ENCODE results near the gene RGS3.

DNA sequence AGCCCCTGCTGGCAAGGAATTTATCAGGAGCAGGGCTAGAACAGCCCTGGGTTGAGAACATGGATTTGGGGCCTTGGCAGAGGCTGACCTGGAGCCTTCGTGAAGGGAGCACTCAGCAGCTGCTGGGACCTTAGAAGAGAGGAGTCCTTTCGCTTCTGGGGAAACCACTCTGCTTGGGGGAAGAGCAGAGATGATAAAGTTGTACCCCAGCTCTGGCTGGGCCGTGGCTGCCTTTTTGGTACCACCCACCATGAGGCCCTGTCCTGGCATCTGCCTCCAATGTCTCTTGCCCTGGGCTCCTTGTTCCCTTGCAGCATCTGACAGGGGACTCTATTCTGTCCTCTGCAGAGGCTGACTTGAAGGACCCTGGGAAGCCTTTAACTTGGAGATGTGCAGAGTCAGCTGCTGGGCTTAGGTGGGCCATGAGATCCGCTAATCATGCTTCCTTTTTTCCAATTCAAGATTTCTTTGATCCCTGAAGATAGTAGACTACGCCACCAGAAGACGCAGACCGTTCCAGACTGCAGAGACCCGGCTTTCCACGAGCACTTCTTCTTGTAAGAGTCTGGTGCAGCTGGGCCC is 20.2 kb downstream of the RGS3 start:
- no peak for TF ChIP-seq POLR2A (IDR thresholded peaks at IDR 0.05; ENCODE audit: low read length)
- TF ChIP-seq, protein P1, sequence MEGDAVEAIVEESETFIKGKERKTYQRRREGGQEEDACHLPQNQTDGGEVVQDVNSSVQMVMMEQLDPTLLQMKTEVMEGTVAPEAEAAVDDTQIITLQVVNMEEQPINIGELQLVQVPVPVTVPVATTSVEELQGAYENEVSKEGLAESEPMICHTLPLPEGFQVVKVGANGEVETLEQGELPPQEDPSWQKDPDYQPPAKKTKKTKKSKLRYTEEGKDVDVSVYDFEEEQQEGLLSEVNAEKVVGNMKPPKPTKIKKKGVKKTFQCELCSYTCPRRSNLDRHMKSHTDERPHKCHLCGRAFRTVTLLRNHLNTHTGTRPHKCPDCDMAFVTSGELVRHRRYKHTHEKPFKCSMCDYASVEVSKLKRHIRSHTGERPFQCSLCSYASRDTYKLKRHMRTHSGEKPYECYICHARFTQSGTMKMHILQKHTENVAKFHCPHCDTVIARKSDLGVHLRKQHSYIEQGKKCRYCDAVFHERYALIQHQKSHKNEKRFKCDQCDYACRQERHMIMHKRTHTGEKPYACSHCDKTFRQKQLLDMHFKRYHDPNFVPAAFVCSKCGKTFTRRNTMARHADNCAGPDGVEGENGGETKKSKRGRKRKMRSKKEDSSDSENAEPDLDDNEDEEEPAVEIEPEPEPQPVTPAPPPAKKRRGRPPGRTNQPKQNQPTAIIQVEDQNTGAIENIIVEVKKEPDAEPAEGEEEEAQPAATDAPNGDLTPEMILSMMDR (IDR thresholded peaks at IDR 0.05) = no peak
- TF ChIP-seq JUN (IDR thresholded peaks at IDR 0.05) = no peak
- TF ChIP-seq, protein P2, sequence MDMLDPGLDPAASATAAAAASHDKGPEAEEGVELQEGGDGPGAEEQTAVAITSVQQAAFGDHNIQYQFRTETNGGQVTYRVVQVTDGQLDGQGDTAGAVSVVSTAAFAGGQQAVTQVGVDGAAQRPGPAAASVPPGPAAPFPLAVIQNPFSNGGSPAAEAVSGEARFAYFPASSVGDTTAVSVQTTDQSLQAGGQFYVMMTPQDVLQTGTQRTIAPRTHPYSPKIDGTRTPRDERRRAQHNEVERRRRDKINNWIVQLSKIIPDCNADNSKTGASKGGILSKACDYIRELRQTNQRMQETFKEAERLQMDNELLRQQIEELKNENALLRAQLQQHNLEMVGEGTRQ (IDR thresholded peaks at IDR 0.05) = no peak
- no peak for TF ChIP-seq TP53 (CRISPR knock-in tag; IDR thresholded peaks at IDR 0.05)
- TF ChIP-seq, protein P3, sequence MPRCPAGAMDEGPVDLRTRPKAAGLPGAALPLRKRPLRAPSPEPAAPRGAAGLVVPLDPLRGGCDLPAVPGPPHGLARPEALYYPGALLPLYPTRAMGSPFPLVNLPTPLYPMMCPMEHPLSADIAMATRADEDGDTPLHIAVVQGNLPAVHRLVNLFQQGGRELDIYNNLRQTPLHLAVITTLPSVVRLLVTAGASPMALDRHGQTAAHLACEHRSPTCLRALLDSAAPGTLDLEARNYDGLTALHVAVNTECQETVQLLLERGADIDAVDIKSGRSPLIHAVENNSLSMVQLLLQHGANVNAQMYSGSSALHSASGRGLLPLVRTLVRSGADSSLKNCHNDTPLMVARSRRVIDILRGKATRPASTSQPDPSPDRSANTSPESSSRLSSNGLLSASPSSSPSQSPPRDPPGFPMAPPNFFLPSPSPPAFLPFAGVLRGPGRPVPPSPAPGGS (IDR thresholded peaks at IDR 0.05) = no peak
- TF ChIP-seq BHLHE40 (IDR thresholded peaks at IDR 0.05; ENCODE audit: low read depth, low read length) = no peak
- no peak for TF ChIP-seq ESRRA (IDR thresholded peaks at IDR 0.05; ENCODE audit: borderline replicate concordance, low read length)
- no peak for TF ChIP-seq RNF2 (IDR thresholded peaks at IDR 0.05; ENCODE audit: borderline replicate concordance, low read depth)
- TF ChIP-seq RAD21 (conservative IDR thresholded peaks at IDR 0.05 in 1 of 2, IDR thresholded peaks at IDR 0.05 in 1 of 2) = no peak
- TF ChIP-seq FOSL2 (IDR thresholded peaks at IDR 0.05) = no peak
- TF ChIP-seq FOSL2 (CRISPR knock-in tag; IDR thresholded peaks at IDR 0.05) = no peak
- TF ChIP-seq, protein P4, sequence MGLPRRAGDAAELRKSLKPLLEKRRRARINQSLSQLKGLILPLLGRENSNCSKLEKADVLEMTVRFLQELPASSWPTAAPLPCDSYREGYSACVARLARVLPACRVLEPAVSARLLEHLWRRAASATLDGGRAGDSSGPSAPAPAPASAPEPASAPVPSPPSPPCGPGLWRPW (IDR thresholded peaks at IDR 0.05) = no peak
- no peak for TF ChIP-seq ZNF302 (CRISPR knock-in tag; IDR thresholded peaks at IDR 0.05)

Measured in A549 (cell line).